B cell (primary cell): ENCODE measurements around the gene CNGB1.

Source experiments
- EZH2 ChIP-seq: IDR thresholded peaks from 2 replicates; pipeline ENCODE4 v1.6.1; 2012; ENCODE audit warnings: borderline replicate concordance, low read depth, mild to moderate bottlenecking, moderate library complexity, low read length; ENCODE audit not compliant: insufficient read depth, poor library complexity, severe bottlenecking
- TF ChIP-seq, protein P1 (sequence below): fragments of 200-600 bp; IDR thresholded peaks from one replicate; pipeline ENCODE4 v1.8.0; 2022; ENCODE audit warnings: antibody characterized with exemption, mild to moderate bottlenecking

DNA sequence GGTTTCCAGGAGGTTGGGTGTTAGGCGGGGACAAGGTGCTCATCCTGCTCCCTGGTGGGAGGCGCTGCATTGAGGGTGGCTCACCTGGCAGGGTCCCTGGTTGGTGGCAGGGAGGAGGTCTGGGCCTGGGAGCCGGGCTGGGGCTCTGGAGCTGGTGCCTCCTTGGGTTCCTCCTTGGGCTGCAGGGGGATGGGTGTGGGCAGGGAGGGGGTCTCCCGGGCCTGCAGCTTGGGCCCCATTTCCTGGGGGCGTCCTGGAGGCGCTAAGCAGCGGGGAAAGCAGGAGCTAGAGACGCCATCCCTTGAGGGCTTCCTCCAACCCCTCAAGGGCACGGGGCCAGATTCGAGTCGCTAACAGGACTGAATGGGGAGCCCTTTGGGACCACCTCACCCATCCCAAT is 11.1 kb downstream of the CNGB1 start:
- TF ChIP-seq, protein P1, sequence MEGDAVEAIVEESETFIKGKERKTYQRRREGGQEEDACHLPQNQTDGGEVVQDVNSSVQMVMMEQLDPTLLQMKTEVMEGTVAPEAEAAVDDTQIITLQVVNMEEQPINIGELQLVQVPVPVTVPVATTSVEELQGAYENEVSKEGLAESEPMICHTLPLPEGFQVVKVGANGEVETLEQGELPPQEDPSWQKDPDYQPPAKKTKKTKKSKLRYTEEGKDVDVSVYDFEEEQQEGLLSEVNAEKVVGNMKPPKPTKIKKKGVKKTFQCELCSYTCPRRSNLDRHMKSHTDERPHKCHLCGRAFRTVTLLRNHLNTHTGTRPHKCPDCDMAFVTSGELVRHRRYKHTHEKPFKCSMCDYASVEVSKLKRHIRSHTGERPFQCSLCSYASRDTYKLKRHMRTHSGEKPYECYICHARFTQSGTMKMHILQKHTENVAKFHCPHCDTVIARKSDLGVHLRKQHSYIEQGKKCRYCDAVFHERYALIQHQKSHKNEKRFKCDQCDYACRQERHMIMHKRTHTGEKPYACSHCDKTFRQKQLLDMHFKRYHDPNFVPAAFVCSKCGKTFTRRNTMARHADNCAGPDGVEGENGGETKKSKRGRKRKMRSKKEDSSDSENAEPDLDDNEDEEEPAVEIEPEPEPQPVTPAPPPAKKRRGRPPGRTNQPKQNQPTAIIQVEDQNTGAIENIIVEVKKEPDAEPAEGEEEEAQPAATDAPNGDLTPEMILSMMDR = no peak
- TF ChIP-seq EZH2 = no peak
